Erythroblast (primary cell): Measurements from ENCODE around the gene SAMD10.

Experiments used
- GATA1 ChIP-seq: IDR thresholded peaks from 2 replicates; pipeline ENCODE4 v1.6.1; 2011; ENCODE audit warnings: low read depth, mild to moderate bottlenecking, control low read depth, low read length, moderate library complexity
- POLR2A ChIP-seq: IDR thresholded peaks from 2 replicates; pipeline ENCODE4 v1.6.1; 2011; ENCODE audit warnings: mild to moderate bottlenecking, low read length

- TF ChIP-seq POLR2A (no peak), GATA1 (no peak)
Observed at GRCh38 chr20:63980317-63980805, 919 bp upstream of the SAMD10 start.
